Measurements from ENCODE around the gene POMZP3. TPM values are rescaled to one million over a fixed set of nuclear protein-coding genes. Genes with fewer than 3 reads are reported as not detected.
"Not testable (repeated sequence)": the region's sequence is repeated elsewhere in the genome, so short reads cannot be mapped to it uniquely, and the experiment has no call there.

Gene POMZP3
- total RNA-seq, 1 donor from 2014 or later, result 11.9 TPM

DNA sequence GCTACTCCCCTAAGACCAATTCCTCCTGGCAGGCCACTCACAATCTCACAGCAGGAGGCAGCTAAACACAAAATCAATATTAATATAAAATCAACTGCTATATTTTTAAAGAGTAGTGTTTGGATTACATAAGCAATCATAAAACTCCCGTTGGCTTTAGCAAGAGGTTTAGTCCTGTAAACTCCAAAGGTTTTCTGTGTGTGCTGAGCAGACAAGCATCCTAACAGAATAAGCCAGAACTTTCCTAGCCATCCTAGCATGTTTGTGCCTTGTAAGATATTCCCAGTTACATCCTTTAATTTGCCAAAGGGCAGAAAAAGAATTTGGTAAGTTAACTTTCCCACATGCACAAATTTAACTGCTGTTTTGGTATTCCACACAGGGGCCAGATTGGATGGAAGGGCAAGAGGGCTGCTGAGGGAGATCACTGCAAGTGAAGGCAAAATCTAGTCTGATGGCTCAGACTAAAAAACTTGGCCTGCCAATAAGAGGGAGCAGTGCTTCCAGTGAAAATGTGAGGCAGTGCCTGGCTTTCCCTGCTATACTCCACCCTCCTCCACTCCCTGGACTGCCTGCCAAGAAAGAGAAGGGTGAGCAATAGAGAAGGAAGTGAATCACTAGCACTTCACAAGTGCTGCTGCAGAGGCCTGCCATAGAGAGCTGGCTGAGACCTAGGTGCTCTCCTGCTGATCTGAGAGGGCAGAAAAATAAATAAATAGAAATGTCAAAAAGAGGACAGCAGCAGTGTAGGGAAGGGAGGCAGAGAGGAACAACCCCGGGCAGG lies 44.0 kb downstream of the POMZP3 start:
- not testable (repeated sequence) for H3K27me3 Mint-ChIP-seq; H3K4me3 Mint-ChIP-seq (ENCODE audit: low read depth); DNase-seq (ENCODE audit: low spot score, unreplicated experiment); H3K9me3 Mint-ChIP-seq (ENCODE audit: low read depth); H3K27ac Mint-ChIP-seq; H3K36me3 Mint-ChIP-seq (ENCODE audit: insufficient read depth)
- peaks cover 19% of the 10 kb centered on the region for H3K4me1 Mint-ChIP-seq (ENCODE audit: low read depth)

DNA sequence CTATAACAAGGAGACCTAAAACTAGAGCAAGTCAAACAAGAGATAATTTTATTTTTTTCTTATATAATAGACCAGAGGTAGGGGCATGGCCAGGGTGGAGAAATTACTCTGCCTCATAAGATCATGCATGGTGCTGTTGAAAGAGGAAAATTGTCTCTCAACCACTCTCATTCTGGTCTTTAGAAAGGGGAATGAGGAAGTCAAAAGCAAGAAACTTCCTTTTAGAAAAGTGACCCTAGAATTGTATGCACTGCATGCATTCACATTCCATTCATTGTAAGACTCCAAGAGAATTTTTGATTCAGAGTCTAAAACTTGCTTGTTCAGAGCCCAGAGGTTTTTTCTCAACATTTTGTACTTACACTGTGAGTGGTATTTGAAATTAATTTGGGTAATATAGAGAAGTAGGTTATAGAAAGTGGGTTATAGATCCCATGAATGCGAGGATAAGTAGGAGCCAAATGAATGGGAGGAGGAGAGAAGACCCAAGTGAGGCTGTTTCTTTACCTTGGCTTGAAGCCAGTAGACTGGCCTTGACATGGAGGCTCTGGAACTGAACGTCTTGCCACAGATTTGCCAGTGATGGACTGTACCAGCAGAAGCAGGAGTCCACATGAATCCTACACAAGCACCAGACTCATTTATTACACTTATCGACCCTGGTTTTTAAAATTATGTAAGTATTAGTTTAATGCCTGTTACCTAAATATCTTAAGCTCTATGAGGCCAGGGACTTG lies 51.0 kb downstream of the POMZP3 start:
- not testable (repeated sequence) for H3K27ac Mint-ChIP-seq; H3K27me3 Mint-ChIP-seq; DNase-seq (ENCODE audit: low spot score, unreplicated experiment); H3K9me3 Mint-ChIP-seq (ENCODE audit: low read depth); H3K4me1 Mint-ChIP-seq (ENCODE audit: low read depth); H3K36me3 Mint-ChIP-seq (ENCODE audit: insufficient read depth); H3K4me3 Mint-ChIP-seq (ENCODE audit: low read depth)

- not testable (repeated sequence) for H3K9me3 Mint-ChIP-seq (ENCODE audit: low read depth); H3K4me3 Mint-ChIP-seq (ENCODE audit: low read depth); H3K27me3 Mint-ChIP-seq; DNase-seq (ENCODE audit: low spot score, unreplicated experiment); H3K36me3 Mint-ChIP-seq (ENCODE audit: insufficient read depth); H3K27ac Mint-ChIP-seq; H3K4me1 Mint-ChIP-seq (ENCODE audit: low read depth)
These were observed 51.6 kb downstream of the POMZP3 start for GRCh38 chr7:76575431-76575830.

- H3K27ac Mint-ChIP-seq; DNase-seq (ENCODE audit: low spot score, unreplicated experiment); H3K9me3 Mint-ChIP-seq (ENCODE audit: low read depth); H3K27me3 Mint-ChIP-seq; H3K4me1 Mint-ChIP-seq (ENCODE audit: low read depth); H3K4me3 Mint-ChIP-seq (ENCODE audit: low read depth): not testable (repeated sequence)
- peaks cover 11% of the 10 kb centered on the region for H3K36me3 Mint-ChIP-seq (ENCODE audit: insufficient read depth)
These were observed 54.8 kb downstream of the POMZP3 start for GRCh38 chr7:76572296-76572695.

DNA sequence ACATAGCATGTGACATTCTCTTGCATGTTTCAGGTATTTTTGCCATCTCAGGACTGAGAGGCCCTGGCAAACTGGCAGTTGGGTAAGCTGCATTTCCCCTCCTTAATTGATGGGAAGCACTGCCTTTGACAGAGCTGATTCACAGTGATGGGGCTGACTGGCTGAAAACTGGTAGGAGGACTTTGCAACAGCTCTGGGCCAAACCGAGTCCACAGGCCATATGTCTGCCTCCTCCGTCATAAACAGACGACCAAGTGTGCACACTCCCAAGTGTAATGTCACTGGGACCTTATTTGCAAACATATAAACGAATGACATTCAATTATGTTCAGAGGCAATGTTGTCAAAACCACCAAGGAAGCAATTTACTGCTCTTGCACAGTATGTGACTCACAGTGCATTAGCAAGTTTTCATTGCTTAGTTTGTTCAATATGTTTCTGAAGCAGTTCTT lies 56.7 kb downstream of the POMZP3 start:
- peaks cover 19% of the 10 kb centered on the region for H3K36me3 Mint-ChIP-seq (ENCODE audit: insufficient read depth)
- H3K9me3 Mint-ChIP-seq (ENCODE audit: low read depth); H3K27ac Mint-ChIP-seq; DNase-seq (ENCODE audit: low spot score, unreplicated experiment); H3K4me1 Mint-ChIP-seq (ENCODE audit: low read depth); H3K27me3 Mint-ChIP-seq; H3K4me3 Mint-ChIP-seq (ENCODE audit: low read depth): not testable (repeated sequence)

- not testable (repeated sequence) for H3K4me3 Mint-ChIP-seq (ENCODE audit: low read depth); DNase-seq (ENCODE audit: low spot score, unreplicated experiment); H3K27me3 Mint-ChIP-seq; H3K27ac Mint-ChIP-seq; H3K4me1 Mint-ChIP-seq (ENCODE audit: low read depth)
- Mint-ChIP-seq H3K36me3 (ENCODE audit: insufficient read depth) (peaks cover 23% of the 10 kb centered on the region), H3K9me3 (ENCODE audit: low read depth) (peaks cover 10% of the 10 kb centered on the region)
These were observed 58.3 kb downstream of the POMZP3 start for GRCh38 chr7:76568742-76569141.

DNA sequence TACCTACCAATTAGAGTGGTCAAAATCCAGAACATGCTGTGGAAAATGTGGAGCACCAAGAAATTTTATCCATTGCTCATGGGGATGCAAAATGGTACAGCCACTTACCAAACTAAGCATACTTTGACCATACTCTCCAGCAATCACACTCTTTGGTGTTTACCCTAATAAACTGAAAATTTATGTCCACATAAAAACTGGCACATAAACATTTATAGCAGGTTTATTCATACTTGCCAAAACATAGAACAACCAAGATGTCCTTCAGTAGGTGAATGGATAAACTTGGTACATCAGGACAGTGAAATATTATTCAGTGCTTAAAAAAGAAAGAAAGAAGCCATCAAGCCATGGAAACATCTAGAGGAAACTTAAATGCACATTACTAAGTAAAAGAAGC lies 59.3 kb downstream of the POMZP3 start:
- peaks cover 24% of the 10 kb centered on the region for H3K36me3 Mint-ChIP-seq (ENCODE audit: insufficient read depth)
- H3K4me3 Mint-ChIP-seq (ENCODE audit: low read depth); H3K27me3 Mint-ChIP-seq; H3K27ac Mint-ChIP-seq; H3K4me1 Mint-ChIP-seq (ENCODE audit: low read depth); DNase-seq (ENCODE audit: low spot score, unreplicated experiment): not testable (repeated sequence)
- peaks cover 11% of the 10 kb centered on the region for H3K9me3 Mint-ChIP-seq (ENCODE audit: low read depth)

- not testable (repeated sequence) for H3K4me3 Mint-ChIP-seq (ENCODE audit: low read depth); H3K27me3 Mint-ChIP-seq; H3K27ac Mint-ChIP-seq; H3K4me1 Mint-ChIP-seq (ENCODE audit: low read depth); DNase-seq (ENCODE audit: low spot score, unreplicated experiment)
- Mint-ChIP-seq H3K36me3 (ENCODE audit: insufficient read depth) (peaks cover 27% of the 10 kb centered on the region), H3K9me3 (ENCODE audit: low read depth) (peaks cover 11% of the 10 kb centered on the region)
These were observed 59.8 kb downstream of the POMZP3 start for GRCh38 chr7:76567311-76567710.

DNA sequence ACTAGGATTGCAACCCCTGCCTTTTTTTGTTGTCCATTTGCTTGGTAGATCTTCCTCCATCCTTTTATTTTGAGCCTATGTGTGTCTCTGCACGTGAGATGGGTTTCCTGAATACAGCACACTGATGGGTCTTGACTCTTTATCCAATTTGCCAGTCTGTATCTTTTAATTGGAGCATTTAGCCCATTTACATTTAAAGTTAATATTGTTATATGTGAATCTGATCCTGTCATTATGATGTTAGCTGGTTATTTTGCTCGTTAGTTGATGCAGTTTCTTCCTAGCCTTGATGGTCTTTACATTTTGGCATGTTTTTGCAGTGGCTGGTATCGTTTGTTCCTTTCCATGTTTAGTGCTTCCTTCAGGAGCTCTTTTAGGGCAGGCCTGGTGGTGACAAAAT lies 62.1 kb downstream of the POMZP3 start:
- peaks cover 11% of the 10 kb centered on the region for H3K9me3 Mint-ChIP-seq (ENCODE audit: low read depth)
- H3K27me3 Mint-ChIP-seq; DNase-seq (ENCODE audit: low spot score, unreplicated experiment); H3K4me3 Mint-ChIP-seq (ENCODE audit: low read depth); H3K27ac Mint-ChIP-seq; H3K4me1 Mint-ChIP-seq (ENCODE audit: low read depth): not testable (repeated sequence)
- peaks cover 28% of the 10 kb centered on the region for H3K36me3 Mint-ChIP-seq (ENCODE audit: insufficient read depth)

DNA sequence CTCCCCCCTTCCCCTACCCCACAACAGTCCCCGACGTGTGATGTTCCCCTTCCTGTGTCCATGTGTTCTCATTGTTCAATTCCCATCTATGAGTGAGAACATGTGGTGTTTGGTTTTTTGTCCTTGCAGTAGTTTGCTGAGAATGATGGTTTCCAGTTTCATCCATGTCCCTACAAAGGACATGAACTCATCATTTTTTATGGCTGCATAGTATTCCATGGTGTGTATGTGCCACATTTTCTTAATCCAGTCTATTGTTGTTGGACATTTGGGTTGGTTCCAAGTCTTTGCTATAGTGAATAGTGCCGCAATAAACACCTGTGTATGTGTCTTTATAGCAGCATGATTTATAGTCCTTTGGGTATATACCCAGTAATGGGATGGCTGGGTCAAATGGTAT lies 65.7 kb downstream of the POMZP3 start:
- DNase-seq (ENCODE audit: low spot score, unreplicated experiment); H3K4me1 Mint-ChIP-seq (ENCODE audit: low read depth); H3K4me3 Mint-ChIP-seq (ENCODE audit: low read depth); H3K27me3 Mint-ChIP-seq; H3K27ac Mint-ChIP-seq: not testable (repeated sequence)
- Mint-ChIP-seq H3K36me3 (ENCODE audit: insufficient read depth) (peaks cover 21% of the 10 kb centered on the region), H3K9me3 (ENCODE audit: low read depth) (peaks cover 11% of the 10 kb centered on the region)

DNA sequence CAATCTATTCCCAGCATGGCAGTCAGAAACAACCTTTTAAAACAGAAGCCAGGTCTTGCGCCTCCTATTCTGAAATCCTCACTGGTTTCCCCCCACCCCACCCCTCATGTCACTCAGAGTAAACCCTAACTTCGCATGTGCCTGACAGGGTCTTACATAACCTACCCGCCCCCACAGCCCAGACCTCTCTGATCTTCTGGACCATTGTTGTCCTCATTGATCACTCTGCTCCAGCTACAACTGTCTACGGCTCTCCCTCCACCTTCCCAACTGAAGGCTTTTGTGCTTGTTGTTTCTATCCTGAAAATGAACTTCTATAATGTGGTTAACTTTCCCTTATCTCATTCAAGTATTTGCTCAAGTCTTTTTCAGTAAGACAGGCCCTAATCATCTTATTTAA lies 66.9 kb downstream of the POMZP3 start:
- not testable (repeated sequence) for H3K9me3 Mint-ChIP-seq (ENCODE audit: low read depth); H3K4me3 Mint-ChIP-seq (ENCODE audit: low read depth); H3K27ac Mint-ChIP-seq; H3K4me1 Mint-ChIP-seq (ENCODE audit: low read depth); H3K27me3 Mint-ChIP-seq; DNase-seq (ENCODE audit: low spot score, unreplicated experiment)
- peaks cover 16% of the 10 kb centered on the region for H3K36me3 Mint-ChIP-seq (ENCODE audit: insufficient read depth)

Measured in progenitor cell of endocrine pancreas (in vitro differentiated cells).